IMR-90 (cell line): ENCODE results near the gene TMSB10. TPM values are rescaled to one million over a fixed set of nuclear protein-coding genes. Genes with fewer than 3 reads are reported as not detected.

Source experiments
- ATAC-seq: fragments of 200-7000 bp; cut with Tn5 transposase; 2 replicates; pipeline ENCODE4 v1.9.1; 2020; ENCODE audit warnings: low read depth, mild to moderate bottlenecking, moderate library complexity
- BruUV-seq: library from RNA; stranded (reverse); fragments of 400-500 nt; replicated peaks from 2 replicates; lab custom pipeline; 2021; lab: Mats Ljungman, UMichigan
- CTCF ChIA-PET: fragments of 300-600 bp; formaldehyde crosslinking; extraction: SDS; loops from one replicate; lab custom pipeline; 2021; ENCODE audit warnings: antibody characterized with exemption; lab: Yijun Ruan, JAX
- POLR2A ChIA-PET: fragments of 300-600 bp; sonication (Branson Sonifier 250); formaldehyde crosslinking; loops from one replicate; lab custom pipeline; 2022; ENCODE audit warnings: antibody characterized with exemption; ENCODE audit not compliant: unreplicated experiment; lab: Charles Lee
- DNase-seq: peaks from one replicate; pipeline ENCODE4 v3.0.0; 2013
- H2AFZ ChIP-seq: replicated peaks from 2 replicates; pipeline ENCODE3; 2013; ENCODE audit warnings: low read length, mild to moderate bottlenecking; ENCODE audit not compliant: poor library complexity
- H2AK5ac ChIP-seq: 2 replicates; pipeline ENCODE4 v1.6.1; 2013; ENCODE audit warnings: low read depth, low read length, inconsistent platforms
- H2AK9ac ChIP-seq: replicated peaks from 2 replicates; pipeline ENCODE3; 2013; ENCODE audit warnings: mild to moderate bottlenecking, low read depth, low read length, moderate library complexity; ENCODE audit not compliant: poor library complexity
- H2BK120ac ChIP-seq: 2 replicates; pipeline ENCODE4 v1.6.1; 2013; ENCODE audit warnings: low read depth, low read length, inconsistent platforms
- H2BK15ac ChIP-seq: 3 replicates; pipeline ENCODE4 v1.6.1; 2013; ENCODE audit warnings: low read depth, low read length, inconsistent platforms
- H2BK20ac ChIP-seq: 2 replicates; pipeline ENCODE4 v1.6.1; 2013; ENCODE audit warnings: low read depth, mild to moderate bottlenecking, inconsistent platforms, low read length, moderate library complexity
- H2BK5ac ChIP-seq: 2 replicates; pipeline ENCODE4 v1.6.1; 2013; ENCODE audit warnings: mild to moderate bottlenecking, low read depth, low read length, inconsistent platforms; ENCODE audit not compliant: poor library complexity, severe bottlenecking
- H3K14ac ChIP-seq: replicated peaks from 2 replicates; pipeline ENCODE4 v1.6.1; 2013; ENCODE audit warnings: low read depth, low read length, inconsistent platforms
- H3K18ac ChIP-seq: 2 replicates; pipeline ENCODE4 v1.6.1; 2013; ENCODE audit warnings: low read depth, low read length, control low read depth
- H3K23ac ChIP-seq: 2 replicates; pipeline ENCODE4 v1.6.1; 2013; ENCODE audit warnings: low read depth, low read length, inconsistent platforms
- H3K27ac ChIP-seq: 2 replicates; pipeline ENCODE4 v1.5.1; 2013; ENCODE audit warnings: mild to moderate bottlenecking, control low read depth, low read length; ENCODE audit not compliant: insufficient read depth
- H3K27me3 ChIP-seq: 2 replicates; pipeline ENCODE4 v1.6.1; 2013; ENCODE audit warnings: low read length; ENCODE audit not compliant: control insufficient read depth, insufficient read depth
- H3K36me3 ChIP-seq: 2 replicates; pipeline ENCODE4 v1.6.1; 2013; ENCODE audit warnings: low read length, mixed read lengths; ENCODE audit not compliant: control insufficient read depth, insufficient read depth
- H3K4ac ChIP-seq: 2 replicates; pipeline ENCODE4 v1.6.1; 2013; ENCODE audit warnings: low read depth, low read length, inconsistent platforms
- H3K4me1 ChIP-seq: 2 replicates; pipeline ENCODE4 v1.6.1; 2013; ENCODE audit warnings: low read length, mixed read lengths; ENCODE audit not compliant: control insufficient read depth, insufficient read depth
- H3K4me2 ChIP-seq: 2 replicates; pipeline ENCODE4 v1.6.1; 2013; ENCODE audit warnings: low read depth, mild to moderate bottlenecking, control low read depth, low read length, moderate library complexity
- H3K4me3 ChIP-seq: 2 replicates; pipeline ENCODE4 v1.5.1; 2013; ENCODE audit warnings: low read depth, mild to moderate bottlenecking, control low read depth, low read length, moderate library complexity; ENCODE audit not compliant: insufficient read depth
- H3K56ac ChIP-seq: 2 replicates; pipeline ENCODE4 v1.6.1; 2013; ENCODE audit warnings: low read length, inconsistent platforms; ENCODE audit not compliant: insufficient read depth; ENCODE audit errors: extremely low read depth
- H3K79me1 ChIP-seq, 2 experiments: 2 replicates each; pipeline ENCODE4 v1.6.1; 2013; ENCODE audit warnings: low read length in 2 of 2, inconsistent platforms in 1 of 2, low read depth in 1 of 2
- H3K9ac ChIP-seq: 2 replicates; pipeline ENCODE4 v1.6.1; 2013; ENCODE audit warnings: low read depth, low read length, control low read depth
- H3K9me1 ChIP-seq: 2 replicates; pipeline ENCODE4 v1.6.1; 2013; ENCODE audit warnings: low read length, inconsistent platforms; ENCODE audit not compliant: insufficient read depth
- H3K9me3 ChIP-seq: 2 replicates; pipeline ENCODE4 v1.6.1; 2013; ENCODE audit warnings: low read length; ENCODE audit not compliant: control insufficient read depth, insufficient read depth
- H4K20me1 ChIP-seq: 2 replicates; pipeline ENCODE4 v1.6.1; 2013; ENCODE audit warnings: low read length, inconsistent platforms; ENCODE audit not compliant: insufficient read depth
- H4K5ac ChIP-seq: 2 replicates; pipeline ENCODE4 v1.6.1; 2013; ENCODE audit warnings: mild to moderate bottlenecking, low read depth, low read length, control low read depth
- H4K8ac ChIP-seq, 2 experiments: 2 replicates each; pipeline ENCODE4 v1.6.1; 2013; ENCODE audit warnings: low read depth in 2 of 2, low read length in 2 of 2, control low read depth in 1 of 2, inconsistent platforms in 1 of 2
- H4K91ac ChIP-seq: 2 replicates; pipeline ENCODE4 v1.6.1; 2013; ENCODE audit warnings: low read depth, low read length, inconsistent platforms; ENCODE audit not compliant: insufficient read depth
- NFE2L2 ChIP-seq: fragments of 150-350 bp; IDR thresholded peaks from 2 replicates; pipeline ENCODE4 v1.6.1; 2016; ENCODE audit warnings: low read depth, mild to moderate bottlenecking, low read length
- WGBS, 2 experiments: methylation state at CpG; one replicate each; pipeline versions ENCODE4 v1.1.5 to v1.1.7; 2013; ENCODE audit warnings: missing lambda C conversion rate in 2 of 2; ENCODE audit not compliant: insufficient read length in 1 of 2; ENCODE audit errors: extremely low coverage in 2 of 2; 5-methylcytosine and 5-hydroxymethylcytosine counted together
- dilution Hi-C: fragments of 300-500 bp; cut with HindIII; formaldehyde crosslinking; loops from one replicate; pipeline ENCODE4 v1.14.3; 2018; ENCODE audit warnings: low sequenced_read_pairs; ENCODE audit not compliant: unreplicated experiment
- in situ Hi-C: fragments of 300-500 bp; cut with MboI; formaldehyde crosslinking; loops from 3 replicates; pipeline ENCODE4 v1.14.3; 2019; ENCODE audit warnings: low sequenced_read_pairs, inconsistent platforms, mixed read lengths
- intact Hi-C: fragments of 100-400 bp; cut with micrococcal nuclease; formaldehyde crosslinking; loops from 2 replicates; pipeline ENCODE4 v1.10.0; 2022
- polyA plus RNA-seq, 3 experiments: library from polyadenylated mRNA; depleted of rRNA; stranded (reverse); fragments of >200 nt; gene quantifications; 2 replicates each; pipeline ENCODE4 v1.2.3, GENCODE V29; 2012; ENCODE audit warnings: low replicate concordance in 1 of 3
- total RNA-seq: library from RNA; depleted of rRNA; stranded (reverse); fragments of >200 nt; gene quantifications from 2 replicates; pipeline ENCODE4 v1.2.3, GENCODE V29; 2012

TMSB10 gene
- total and polyA plus RNA-seq, 2 of the 4 experiments (the other 2 are of a cell fraction), result 3,620 to 5,527 TPM

DNA sequence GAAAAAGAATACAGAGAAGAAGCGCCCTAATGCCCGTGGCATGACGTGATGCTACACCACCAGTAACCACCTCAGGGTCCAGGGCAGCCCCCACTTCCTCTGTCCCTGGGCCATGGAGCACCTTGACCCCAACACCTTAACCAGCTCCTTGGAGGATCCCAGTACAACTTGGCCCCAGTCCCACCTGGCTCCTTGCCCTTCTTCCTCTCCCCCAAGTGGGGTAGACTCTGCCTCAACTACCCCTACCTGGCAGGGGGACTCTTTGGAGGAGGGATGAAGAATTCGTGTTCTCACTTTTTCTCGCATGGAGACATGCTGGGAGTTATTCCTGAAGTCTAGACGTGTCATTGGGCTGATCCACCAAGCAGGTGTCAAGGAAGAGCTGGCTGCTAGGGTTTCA lies 43.5 kb upstream of the TMSB10 start:
- H3K4ac ChIP-seq, result no peak overlapping the region
- no peak overlapping the region for H3K14ac ChIP-seq
- H3K9me3 ChIP-seq, result no peaks in the 10 kb centered on the region
- no peak overlapping the region for H4K8ac ChIP-seq
- dilution Hi-C loops (no loop called here), intact Hi-C loops (no loop called here), in situ Hi-C loops (loop anchor here (25.0 kb wide), 1 partner anchor 825 kb away; no protein-coding TSS in a partner anchor)
- no peak overlapping the region for H2AK5ac ChIP-seq
- ChIA-PET POLR2A (no interaction called here), CTCF (interaction anchor here (0.8 to 1.0 kb wide), 2 partner anchors 19 to 121 kb away, joined by 3 read pairs; no protein-coding TSS in a partner anchor)
- H3K27ac ChIP-seq, result no peak overlapping the region
- H3K4me2 ChIP-seq, result no peak overlapping the region
- no peak overlapping the region for H2BK5ac ChIP-seq
- no peak overlapping the region for H2AFZ ChIP-seq
- BruUV-seq, result no TSS peak
- no peak overlapping the region for H2BK15ac ChIP-seq
- no peak overlapping the region for H2BK120ac ChIP-seq
- H3K79me1 ChIP-seq, result peaks cover 26 to 30% of the 10 kb centered on the region in 2 experiments
- no peak overlapping the region for H3K18ac ChIP-seq
- H2AK9ac ChIP-seq, result no peak overlapping the region
- no peak overlapping the region for H3K9ac ChIP-seq
- H4K91ac ChIP-seq, result no peak overlapping the region
- no peak overlapping the region for H3K56ac ChIP-seq
- no peak overlapping the region for H3K23ac ChIP-seq
- H4K20me1 ChIP-seq, result no peaks in the 10 kb centered on the region; the same call in 1 of the 2 replicates
- TF ChIP-seq NFE2L2, result no peak
- no peak overlapping the region for H2BK20ac ChIP-seq
- H3K4me3 ChIP-seq, result no peak overlapping the region
- no peak for ATAC-seq
- H3K4me1 ChIP-seq, result peaks cover 2% of the 10 kb centered on the region
- no peak for DNase-seq
- 100% methylated on average over 1 of the region's 6 CpGs; no CpG with 5 or more reads in 1 of the 2 experiments for WGBS, 2 experiments
- H3K27me3 ChIP-seq, result no peaks in the 10 kb centered on the region
- H4K5ac ChIP-seq, result no peak overlapping the region
- H3K36me3 ChIP-seq, result no peaks in the 10 kb centered on the region
- no peaks in the 10 kb centered on the region for H3K9me1 ChIP-seq
